Upper lobe of left lung (tissue), 4 donors: Measurements from ENCODE around the gene SMIM11.

Source experiments
- CTCF ChIP-seq, 6 experiments: fragments of 450-650 bp in 4 of 6; fragments of 200-600 bp in 2 of 6; sonication (generic) in 2 of 6; IDR thresholded peaks; one replicate each; pipeline ENCODE4 v1.5.1; 2016 to 2019; ENCODE audit warnings: antibody characterized with exemption in 6 of 6
- POLR2AphosphoS5 ChIP-seq, 2 donors: sonication (generic); formaldehyde crosslinking; IDR thresholded peaks; one replicate each; pipeline ENCODE4 v1.5.1; 2017; ENCODE audit warnings: antibody characterized with exemption in 2 of 2

DNA sequence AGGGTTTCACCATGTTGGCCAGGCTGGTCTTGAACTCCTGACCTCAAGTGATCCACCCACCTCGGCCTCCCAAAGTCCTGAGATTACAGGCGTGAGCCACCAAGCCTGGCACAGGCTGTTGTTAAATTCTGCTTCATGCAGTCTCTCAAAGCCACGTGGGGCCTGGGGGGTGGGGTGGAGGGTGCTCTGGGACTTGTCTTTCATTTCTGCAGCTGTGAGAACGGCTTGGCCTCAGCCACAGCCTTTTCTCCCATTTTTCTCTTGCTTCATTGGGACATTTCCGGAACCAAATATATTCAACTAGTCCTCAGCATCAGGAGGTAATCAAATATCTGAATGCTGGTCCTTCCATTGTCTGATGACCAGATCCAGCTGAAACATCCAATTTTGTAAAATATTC, 39.1 kb upstream of the SMIM11 start:
- TF ChIP-seq CTCF (IDR thresholded peaks at IDR 0.05) (no peak), POLR2AphosphoS5 (IDR thresholded peaks at IDR 0.05) (no peak)
